DND-41 (cell line): Measurements from ENCODE around the gene CARD11.

Experiments
- ATAC-seq: fragments of 200-7000 bp; cut with Tn5 transposase; 3 replicates; pipeline ENCODE4 v1.9.1; 2021; ENCODE audit warnings: low read depth; ENCODE audit not compliant: insufficient read depth
- DNase-seq: peaks from one replicate; pipeline ENCODE4 v3.0.0-alpha.2; 2020
- H2AFZ ChIP-seq: 2 replicates; pipeline ENCODE4 v1.6.0; 2012; ENCODE audit warnings: low read depth, low read length
- H3K27ac ChIP-seq: 2 replicates; pipeline ENCODE4 v1.5.1; 2012; ENCODE audit warnings: low read length, inconsistent platforms
- H3K27me3 ChIP-seq: fragments of 200-600 bp; sonication (generic); 2 replicates; pipeline ENCODE4 v1.6.0; 2012; ENCODE audit warnings: low read length, mild to moderate bottlenecking, inconsistent platforms; ENCODE audit not compliant: insufficient read depth, poor library complexity
- H3K36me3 ChIP-seq: 2 replicates; pipeline ENCODE4 v1.5.1; 2012; ENCODE audit warnings: low read length, inconsistent platforms; ENCODE audit not compliant: insufficient read depth
- H3K4me1 ChIP-seq: 2 replicates; pipeline ENCODE4 v1.5.1; 2012; ENCODE audit warnings: mild to moderate bottlenecking, low read length; ENCODE audit not compliant: insufficient read depth
- H3K4me2 ChIP-seq: 2 replicates; pipeline ENCODE4 v1.6.0; 2012; ENCODE audit warnings: mild to moderate bottlenecking, moderate library complexity, low read length, inconsistent platforms; ENCODE audit not compliant: insufficient read depth
- H3K4me3 ChIP-seq, 2 experiments: fragments of 200-600 bp in 1 of 2; shearing (Covaris generic) in 1 of 2; 2 replicates each; pipeline ENCODE4 v1.5.1; 2012 to 2016; ENCODE audit warnings: inconsistent platforms in 2 of 2, low read length in 2 of 2, mild to moderate bottlenecking in 2 of 2, low read depth in 1 of 2, moderate library complexity in 1 of 2
- H3K79me2 ChIP-seq: 2 replicates; pipeline ENCODE4 v1.6.0; 2012; ENCODE audit warnings: low read length, inconsistent platforms; ENCODE audit not compliant: insufficient read depth
- H3K9ac ChIP-seq: 2 replicates; pipeline ENCODE4 v1.6.0; 2012; ENCODE audit warnings: low read depth, mild to moderate bottlenecking, inconsistent platforms, low read length, moderate library complexity
- H3K9me3 ChIP-seq: 2 replicates; pipeline ENCODE4 v1.5.1; 2012; ENCODE audit warnings: low read length, moderate library complexity, mild to moderate bottlenecking, inconsistent platforms; ENCODE audit not compliant: insufficient read depth, severe bottlenecking
- H4K20me1 ChIP-seq: 2 replicates; pipeline ENCODE4 v1.6.0; 2012; ENCODE audit warnings: low read length; ENCODE audit not compliant: insufficient read depth
- CTCF ChIP-seq: IDR thresholded peaks from 2 replicates; pipeline ENCODE4 v1.5.1; 2012; ENCODE audit warnings: borderline replicate concordance, low read length, moderate library complexity, mild to moderate bottlenecking; ENCODE audit not compliant: poor library complexity, severe bottlenecking; ENCODE audit errors: extremely low read depth
- EZH2 ChIP-seq: IDR thresholded peaks from 3 replicates; pipeline ENCODE4 v1.6.1; 2012; ENCODE audit warnings: borderline replicate concordance, low read depth, mild to moderate bottlenecking, moderate library complexity, low read length, inconsistent platforms; ENCODE audit not compliant: severe bottlenecking

Gene CARD11

GRCh38 chr7:3057066-3057420, 13.4 kb upstream of the CARD11 start:
- ATAC-seq (no peak), DNase-seq (no peak)
- H3K4me3 ChIP-seq: no peak overlapping the region
- H3K4me2 ChIP-seq: no peak overlapping the region
- no peaks in the 10 kb centered on the region for H4K20me1 ChIP-seq
- no peaks in the 10 kb centered on the region for H3K79me2 ChIP-seq
- no peaks in the 10 kb centered on the region for H3K36me3 ChIP-seq
- no peaks in the 10 kb centered on the region for H3K9me3 ChIP-seq
- no peaks in the 10 kb centered on the region for H3K27me3 ChIP-seq
- no peak overlapping the region for H3K27ac ChIP-seq
- H3K4me1 ChIP-seq: no peaks in the 10 kb centered on the region
- TF ChIP-seq EZH2: no peak
- no peak for TF ChIP-seq CTCF
- no peak overlapping the region for H3K9ac ChIP-seq
- no peak overlapping the region for H2AFZ ChIP-seq

- H4K20me1 ChIP-seq: no peaks in the 10 kb centered on the region
- H3K36me3 ChIP-seq: no peaks in the 10 kb centered on the region
- no peak overlapping the region for H3K4me3 ChIP-seq
- ATAC-seq (no peak), DNase-seq (no peak)
- TF ChIP-seq EZH2: no peak
- no peak for TF ChIP-seq CTCF
- no peak overlapping the region for H3K9ac ChIP-seq
- H3K79me2 ChIP-seq: no peaks in the 10 kb centered on the region
- no peaks in the 10 kb centered on the region for H3K27me3 ChIP-seq
- H3K4me1 ChIP-seq: no peaks in the 10 kb centered on the region
- H3K27ac ChIP-seq: no peak overlapping the region
- no peak overlapping the region for H2AFZ ChIP-seq
- H3K4me2 ChIP-seq: no peak overlapping the region
- no peaks in the 10 kb centered on the region for H3K9me3 ChIP-seq
Measured at GRCh38 chr7:3056234-3057065, 12.8 kb upstream of the CARD11 start.

GRCh38 chr7:3055626-3056025, 12.0 kb upstream of the CARD11 start:
- TF ChIP-seq EZH2 (no peak), CTCF (no peak)
- Histone ChIP-seq H4K20me1 (no peaks in the 10 kb centered on the region), H3K27me3 (no peaks in the 10 kb centered on the region), H2AFZ (no peak overlapping the region), H3K79me2 (no peaks in the 10 kb centered on the region), H3K27ac (no peak overlapping the region), H3K4me2 (no peak overlapping the region), H3K36me3 (no peaks in the 10 kb centered on the region), H3K4me1 (no peaks in the 10 kb centered on the region), H3K9ac (no peak overlapping the region), H3K4me3 (no peak overlapping the region), H3K9me3 (no peaks in the 10 kb centered on the region)
- ATAC-seq (no peak), DNase-seq (no peak)
